Stimulated activated memory B cell treated with anti-CD40 and anti-IgM and Interleukin-4, amounts not matched to agents 10 μg/mL and 1 μg/mL and 100 μg/mL, for 72 hours (primary cell): ENCODE measurements around the gene RBM42.

Source experiments
- ATAC-seq: fragments of 150-1000 bp; cut with Tn5 transposase; 2 replicates; pipeline ENCODE4 v1.10.0; 2021
- H3K27ac Mint-ChIP-seq: one replicate; pipeline ENCODE4 v1.8.0; 2022; ENCODE audit warnings: mild to moderate bottlenecking, mixed read lengths
- H3K27me3 Mint-ChIP-seq: one replicate; pipeline ENCODE4 v1.8.0; 2022; ENCODE audit warnings: mixed read lengths
- H3K36me3 Mint-ChIP-seq: one replicate; pipeline ENCODE4 v1.8.0; 2022; ENCODE audit warnings: mixed read lengths
- H3K4me1 Mint-ChIP-seq: one replicate; pipeline ENCODE4 v1.8.0; 2022; ENCODE audit warnings: mixed read lengths
- H3K4me3 Mint-ChIP-seq: one replicate; pipeline ENCODE4 v1.8.0; 2022; ENCODE audit warnings: mild to moderate bottlenecking, moderate library complexity, mixed read lengths
- H3K9me3 Mint-ChIP-seq: one replicate; pipeline ENCODE4 v1.8.0; 2022; ENCODE audit warnings: mixed read lengths

The RBM42 gene

GRCh38 chr19:35612559-35613321 lies 16.1 kb upstream of the RBM42 start, which contains the start of gene HAUS5:
HAUS5 (plus strand) TSS chr19:35612735; CDS start chr19:35612795, 60 bp downstream.
- Mint-ChIP-seq H3K36me3 (peaks cover 37% of the 10 kb centered on the region), H3K27me3 (no peaks in the 10 kb centered on the region), H3K4me3 (peak within 1 kb of the TSS; percentile 87), H3K9me3 (peaks cover 7% of the 10 kb centered on the region), H3K4me1 (peaks cover 51% of the 10 kb centered on the region), H3K27ac (peak within 1 kb of the TSS; percentile 94)
- ATAC-seq, result peak; percentile 92

- no peak for ATAC-seq
- H3K36me3 Mint-ChIP-seq, result peaks cover 31% of the 10 kb centered on the region
- no peaks in the 10 kb centered on the region for H3K27me3 Mint-ChIP-seq
- H3K9me3 Mint-ChIP-seq, result peaks cover 2% of the 10 kb centered on the region
- peaks cover 45% of the 10 kb centered on the region for H3K4me1 Mint-ChIP-seq
- H3K27ac Mint-ChIP-seq, result peak overlapping the region; percentile 94
- peak overlapping the region; percentile 87 for H3K4me3 Mint-ChIP-seq
These were observed 15.3 kb upstream of the RBM42 start for GRCh38 chr19:35613574-35613973.

GRCh38 chr19:35615036-35615435 lies 13.8 kb upstream of the RBM42 start:
- H3K4me1 Mint-ChIP-seq, result peaks cover 32% of the 10 kb centered on the region
- H3K27ac Mint-ChIP-seq, result peak overlapping the region; percentile 94
- no peak for ATAC-seq
- H3K27me3 Mint-ChIP-seq, result no peaks in the 10 kb centered on the region
- H3K4me3 Mint-ChIP-seq, result no peak overlapping the region
- H3K9me3 Mint-ChIP-seq, result no peaks in the 10 kb centered on the region
- H3K36me3 Mint-ChIP-seq, result peaks cover 32% of the 10 kb centered on the region

GRCh38 chr19:35618857-35619256 lies 10.0 kb upstream of the RBM42 start:
- Mint-ChIP-seq H3K27me3 (no peaks in the 10 kb centered on the region), H3K9me3 (no peaks in the 10 kb centered on the region), H3K4me1 (peaks cover 2% of the 10 kb centered on the region), H3K4me3 (no peak overlapping the region), H3K36me3 (peaks cover 55% of the 10 kb centered on the region), H3K27ac (no peak overlapping the region)
- no peak for ATAC-seq

- no peak for ATAC-seq
- H3K27ac Mint-ChIP-seq, result no peak overlapping the region
- H3K4me1 Mint-ChIP-seq, result no peaks in the 10 kb centered on the region
- no peak overlapping the region for H3K4me3 Mint-ChIP-seq
- peaks cover 54% of the 10 kb centered on the region for H3K36me3 Mint-ChIP-seq
- no peaks in the 10 kb centered on the region for H3K27me3 Mint-ChIP-seq
- no peaks in the 10 kb centered on the region for H3K9me3 Mint-ChIP-seq
These were observed 9.4 kb upstream of the RBM42 start for GRCh38 chr19:35619290-35619923.

- Mint-ChIP-seq H3K27me3 (no peaks in the 10 kb centered on the region), H3K9me3 (no peaks in the 10 kb centered on the region), H3K27ac (no peak overlapping the region), H3K36me3 (peaks cover 48% of the 10 kb centered on the region), H3K4me1 (no peaks in the 10 kb centered on the region), H3K4me3 (no peak overlapping the region)
- ATAC-seq, result no peak
These were observed 8.8 kb upstream of the RBM42 start for GRCh38 chr19:35620001-35620400.

- H3K36me3 Mint-ChIP-seq, result peaks cover 36% of the 10 kb centered on the region
- H3K27me3 Mint-ChIP-seq, result no peaks in the 10 kb centered on the region
- ATAC-seq, result no peak
- H3K4me1 Mint-ChIP-seq, result no peaks in the 10 kb centered on the region
- no peaks in the 10 kb centered on the region for H3K9me3 Mint-ChIP-seq
- H3K4me3 Mint-ChIP-seq, result no peak overlapping the region
- peak overlapping the region; percentile 27 for H3K27ac Mint-ChIP-seq
These were observed 7.1 kb upstream of the RBM42 start for GRCh38 chr19:35621708-35622107.

GRCh38 chr19:35622750-35623149 lies 6.1 kb upstream of the RBM42 start:
- no peak for ATAC-seq
- Mint-ChIP-seq H3K4me3 (no peak overlapping the region), H3K27ac (no peak overlapping the region), H3K36me3 (peaks cover 25% of the 10 kb centered on the region), H3K4me1 (no peaks in the 10 kb centered on the region), H3K9me3 (no peaks in the 10 kb centered on the region), H3K27me3 (no peaks in the 10 kb centered on the region)

GRCh38 chr19:35623327-35624010 lies 5.4 kb upstream of the RBM42 start:
- Mint-ChIP-seq H3K9me3 (no peaks in the 10 kb centered on the region), H3K4me1 (peaks cover 6% of the 10 kb centered on the region), H3K36me3 (peaks cover 25% of the 10 kb centered on the region), H3K4me3 (no peak overlapping the region), H3K27ac (no peak overlapping the region), H3K27me3 (no peaks in the 10 kb centered on the region)
- no peak for ATAC-seq

GRCh38 chr19:35628264-35628564 lies 622 bp upstream of the RBM42 start:
- Mint-ChIP-seq H3K36me3 (peaks cover 34% of the 10 kb centered on the region), H3K27me3 (no peaks in the 10 kb centered on the region), H3K9me3 (no peaks in the 10 kb centered on the region), H3K27ac (peak overlapping the region; percentile 81), H3K4me3 (peak overlapping the region; percentile 89), H3K4me1 (peaks cover 27% of the 10 kb centered on the region)
- ATAC-seq, result peak; percentile 18

GRCh38 chr19:35629332-35629633 lies 447 bp downstream of the RBM42 start:
- H3K36me3 Mint-ChIP-seq, result peaks cover 44% of the 10 kb centered on the region
- H3K4me1 Mint-ChIP-seq, result peaks cover 30% of the 10 kb centered on the region
- peak overlapping the region; percentile 81 for H3K27ac Mint-ChIP-seq
- H3K27me3 Mint-ChIP-seq, result no peaks in the 10 kb centered on the region
- H3K4me3 Mint-ChIP-seq, result peak overlapping the region; percentile 89
- no peak for ATAC-seq
- H3K9me3 Mint-ChIP-seq, result no peaks in the 10 kb centered on the region

- no peak for ATAC-seq
- Mint-ChIP-seq H3K27ac (peak overlapping the region; percentile 12), H3K4me3 (no peak overlapping the region), H3K27me3 (no peaks in the 10 kb centered on the region), H3K36me3 (peaks cover 77% of the 10 kb centered on the region), H3K4me1 (peaks cover 24% of the 10 kb centered on the region), H3K9me3 (no peaks in the 10 kb centered on the region)
These were observed 5.0 kb downstream of the RBM42 start for GRCh38 chr19:35633727-35634440.

GRCh38 chr19:35636651-35637050 lies 7.8 kb downstream of the RBM42 start:
- Mint-ChIP-seq H3K27ac (no peak overlapping the region), H3K36me3 (peaks cover 59% of the 10 kb centered on the region), H3K27me3 (no peaks in the 10 kb centered on the region), H3K4me3 (no peak overlapping the region), H3K4me1 (peaks cover 19% of the 10 kb centered on the region), H3K9me3 (no peaks in the 10 kb centered on the region)
- no peak for ATAC-seq

- Mint-ChIP-seq H3K27me3 (no peaks in the 10 kb centered on the region), H3K4me3 (no peak overlapping the region), H3K9me3 (no peaks in the 10 kb centered on the region), H3K27ac (no peak overlapping the region), H3K4me1 (peaks cover 24% of the 10 kb centered on the region), H3K36me3 (peaks cover 53% of the 10 kb centered on the region)
- no peak for ATAC-seq
These were observed 8.3 kb downstream of the RBM42 start for GRCh38 chr19:35637165-35637564.

GRCh38 chr19:35639321-35639639 lies 10.4 kb downstream of the RBM42 start:
- peaks cover 32% of the 10 kb centered on the region for H3K36me3 Mint-ChIP-seq
- H3K27me3 Mint-ChIP-seq, result no peaks in the 10 kb centered on the region
- no peaks in the 10 kb centered on the region for H3K9me3 Mint-ChIP-seq
- H3K4me3 Mint-ChIP-seq, result no peak overlapping the region
- ATAC-seq, result no peak
- H3K27ac Mint-ChIP-seq, result no peak overlapping the region
- H3K4me1 Mint-ChIP-seq, result peaks cover 21% of the 10 kb centered on the region
